ENCODE data around the gene PTPRR. TPM values are rescaled to one million over a fixed set of nuclear protein-coding genes. Genes with fewer than 3 reads are reported as not detected.

Gene PTPRR
- polyA plus RNA-seq, 1 of the 3 experiments (the other 2 are of a cell fraction) = 1.4 TPM

DNA sequence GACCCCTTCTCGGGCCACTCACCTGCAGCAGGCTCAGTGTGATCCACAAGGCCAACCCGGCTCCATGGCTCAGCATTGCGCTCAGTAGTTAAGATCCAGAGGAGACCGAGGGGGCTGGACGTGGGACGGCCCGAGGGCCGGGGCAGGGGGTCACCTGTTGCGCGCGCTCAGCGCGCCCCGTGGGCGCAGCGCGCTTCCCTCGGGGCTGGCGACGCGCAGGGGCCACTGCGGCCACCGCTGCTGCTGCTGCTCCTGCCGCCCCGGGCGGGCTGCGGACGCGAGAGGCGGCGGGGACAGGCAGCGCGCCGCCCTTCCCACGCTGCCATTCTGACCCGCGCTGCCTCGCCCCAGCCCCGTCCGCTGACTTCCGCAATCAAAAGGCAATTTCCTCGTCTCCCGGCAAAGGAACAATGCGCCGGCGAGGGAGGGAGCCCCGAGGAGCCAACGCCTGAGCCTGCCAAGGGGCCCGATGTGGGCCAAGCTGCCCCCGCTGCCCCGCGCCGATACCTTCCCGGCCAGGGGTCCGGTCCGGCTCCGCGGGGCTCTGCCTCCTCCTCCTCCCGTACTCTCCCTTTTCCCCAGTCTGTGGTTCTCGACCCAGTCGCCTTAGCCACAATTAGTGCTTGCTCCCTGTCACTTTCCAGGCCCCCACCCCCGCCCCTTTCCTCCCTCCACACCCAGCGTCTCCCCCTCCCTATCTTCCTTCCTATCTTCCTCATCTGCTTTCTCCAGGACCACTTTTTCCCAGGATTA, 310.6 kb downstream of the PTPRR start:
- Histone ChIP-seq H3F3A (replicated peaks; ENCODE audit: insufficient read depth) (peaks cover 7% of the 10 kb centered on the region), H4K20me1 (ENCODE audit: insufficient read depth) (no peaks in the 10 kb centered on the region), H3K4me2 (peak overlapping the region; percentile 77), H3K27ac (ENCODE audit: low read depth in 2 of 2, low read length in 1 of 2) (no peak overlapping the region), H3K27me3 (ENCODE audit: insufficient read depth) (no peaks in the 10 kb centered on the region), H3K4me1 (ENCODE audit: control insufficient read depth in 1 of 2, insufficient read depth in 2 of 2, low read depth in 1 of 2, low read length in 1 of 2) (peaks cover 0 to 6% of the 10 kb centered on the region in 2 experiments; a peak in 3 of 4 replicates), H3K9me3 (no peaks in the 10 kb centered on the region), H3K9me2 (no peaks in the 10 kb centered on the region), H2AFZ (ENCODE audit: low read depth) (peak overlapping the region; percentile 88), H3K36me3 (replicated peaks in 1 of 2; ENCODE audit: control insufficient read depth in 1 of 2, insufficient read depth in 2 of 2, low read length in 1 of 2) (no peaks in the 10 kb centered on the region), H3K79me2 (ENCODE audit: insufficient read depth) (no peaks in the 10 kb centered on the region), H3K4me3 (ENCODE audit: low read depth in 2 of 2, low read length in 1 of 2) (peak overlapping the region; percentile 57 to 60), H3K9ac (peak overlapping the region; percentile 51; the same call in 1 of the 2 replicates)
- POLR2A ChIA-PET = no interaction called here
- 20% methylated on average over 11 of the region's 63 CpGs for WGBS (ENCODE audit: low lambda C conversion rate)
- TF ChIP-seq, protein P1, sequence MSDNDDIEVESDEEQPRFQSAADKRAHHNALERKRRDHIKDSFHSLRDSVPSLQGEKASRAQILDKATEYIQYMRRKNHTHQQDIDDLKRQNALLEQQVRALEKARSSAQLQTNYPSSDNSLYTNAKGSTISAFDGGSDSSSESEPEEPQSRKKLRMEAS (IDR thresholded peaks at IDR 0.05; ENCODE audit: low read depth) = no peak
- TF ChIP-seq CTCF (IDR thresholded peaks at IDR 0.05) (no peak), ELF1 (IDR thresholded peaks at IDR 0.05) (peak; percentile 34; the same call in 1 of the 2 replicates), GABPA (IDR thresholded peaks at IDR 0.05; ENCODE audit: low read depth) (no peak)
- CTCF ChIA-PET = interaction anchor here (1.2 to 1.5 kb wide), 4 partner anchors 20 to 709 kb away, joined by 3 to 4 read pairs (median 3); no protein-coding TSS in a partner anchor
- DNase-seq = peak; percentile 81

DNA sequence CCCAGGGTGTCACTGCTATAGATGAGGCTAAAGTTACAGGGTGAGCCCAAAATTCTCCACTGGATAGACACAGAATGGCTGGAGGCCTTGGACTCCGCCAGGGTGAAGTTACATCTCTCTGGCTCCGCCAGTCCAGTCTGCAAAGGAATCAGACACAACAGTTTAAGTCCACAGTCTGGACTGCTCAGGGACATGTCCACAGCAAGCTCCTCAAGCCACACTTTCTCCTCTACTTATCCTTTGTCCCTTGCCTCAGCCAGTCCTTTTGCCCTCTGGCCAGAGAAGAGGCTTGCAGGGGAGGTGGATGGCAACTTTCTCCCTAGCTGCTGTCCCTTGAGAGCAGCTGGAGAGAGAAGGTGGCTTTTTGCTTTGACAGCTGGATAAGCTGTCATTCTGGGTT, 311.3 kb downstream of the PTPRR start:
- ChIA-PET CTCF (interaction anchor here (1.1 to 2.3 kb wide), 4 partner anchors 19 to 730 kb away, joined by 3 to 5 read pairs (median 3); no protein-coding TSS in a partner anchor), POLR2A (no interaction called here)
- H3K27ac ChIP-seq (ENCODE audit: low read depth in 2 of 2, low read length in 1 of 2) = no peak overlapping the region
- no peak overlapping the region for H3K9ac ChIP-seq
- no peaks in the 10 kb centered on the region for H3K36me3 ChIP-seq (replicated peaks in 1 of 2; ENCODE audit: control insufficient read depth in 1 of 2, insufficient read depth in 2 of 2, low read length in 1 of 2)
- H4K20me1 ChIP-seq (ENCODE audit: insufficient read depth) = no peaks in the 10 kb centered on the region
- H3K4me2 ChIP-seq = peak overlapping the region; percentile 77
- H3K79me2 ChIP-seq (ENCODE audit: insufficient read depth) = no peaks in the 10 kb centered on the region
- peak overlapping the region; percentile 57 to 60 for H3K4me3 ChIP-seq (ENCODE audit: low read depth in 2 of 2, low read length in 1 of 2)
- TF ChIP-seq GABPA (IDR thresholded peaks at IDR 0.05; ENCODE audit: low read depth) = no peak
- TF ChIP-seq, protein P1 (IDR thresholded peaks at IDR 0.05; ENCODE audit: low read depth) = no peak
- TF ChIP-seq FOXJ3 (CRISPR knock-in tag; IDR thresholded peaks at IDR 0.05) = no peak
- no peak for TF ChIP-seq MXI1 (IDR thresholded peaks at IDR 0.05; ENCODE audit: low read depth, low read length)
- TF ChIP-seq TAF1 (IDR thresholded peaks at IDR 0.05; ENCODE audit: borderline replicate concordance, low read depth, low read length) = no peak
- TF ChIP-seq, protein P2, sequence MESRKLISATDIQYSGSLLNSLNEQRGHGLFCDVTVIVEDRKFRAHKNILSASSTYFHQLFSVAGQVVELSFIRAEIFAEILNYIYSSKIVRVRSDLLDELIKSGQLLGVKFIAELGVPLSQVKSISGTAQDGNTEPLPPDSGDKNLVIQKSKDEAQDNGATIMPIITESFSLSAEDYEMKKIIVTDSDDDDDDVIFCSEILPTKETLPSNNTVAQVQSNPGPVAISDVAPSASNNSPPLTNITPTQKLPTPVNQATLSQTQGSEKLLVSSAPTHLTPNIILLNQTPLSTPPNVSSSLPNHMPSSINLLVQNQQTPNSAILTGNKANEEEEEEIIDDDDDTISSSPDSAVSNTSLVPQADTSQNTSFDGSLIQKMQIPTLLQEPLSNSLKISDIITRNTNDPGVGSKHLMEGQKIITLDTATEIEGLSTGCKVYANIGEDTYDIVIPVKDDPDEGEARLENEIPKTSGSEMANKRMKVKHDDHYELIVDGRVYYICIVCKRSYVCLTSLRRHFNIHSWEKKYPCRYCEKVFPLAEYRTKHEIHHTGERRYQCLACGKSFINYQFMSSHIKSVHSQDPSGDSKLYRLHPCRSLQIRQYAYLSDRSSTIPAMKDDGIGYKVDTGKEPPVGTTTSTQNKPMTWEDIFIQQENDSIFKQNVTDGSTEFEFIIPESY (IDR thresholded peaks at IDR 0.05; ENCODE audit: borderline replicate concordance, low read depth) = no peak
- TF ChIP-seq SIN3A (IDR thresholded peaks at IDR 0.05; ENCODE audit: borderline replicate concordance, low read depth, low read length) = no peak
- TF ChIP-seq NRF1 (IDR thresholded peaks at IDR 0.05; ENCODE audit: low read depth, low read length) = no peak
- WGBS (ENCODE audit: low lambda C conversion rate) = 100% methylated on average over 2 of the region's 2 CpGs
- H2AFZ ChIP-seq (ENCODE audit: low read depth) = peak overlapping the region; percentile 88; the same call in 1 of the 2 replicates
- DNase-seq = peak; percentile 27
- peaks cover 0 to 6% of the 10 kb centered on the region in 2 experiments; a peak in 3 of 4 replicates for H3K4me1 ChIP-seq (ENCODE audit: control insufficient read depth in 1 of 2, insufficient read depth in 2 of 2, low read depth in 1 of 2, low read length in 1 of 2)
- no peaks in the 10 kb centered on the region for H3K9me2 ChIP-seq
- H3K9me3 ChIP-seq = no peaks in the 10 kb centered on the region
- H3K27me3 ChIP-seq (ENCODE audit: insufficient read depth) = no peaks in the 10 kb centered on the region
- H3F3A ChIP-seq (replicated peaks; ENCODE audit: insufficient read depth) = peaks cover 7% of the 10 kb centered on the region
